WTC11 (cell line): Measurements from ENCODE around the gene MCM6. TPM values are rescaled to one million over a fixed set of nuclear protein-coding genes. Genes with fewer than 3 reads are reported as not detected.

Experiments used
- ATAC-seq: fragments of 200-7000 bp; cut with Tn5 transposase; 2 replicates; pipeline ENCODE4 v1.10.0; 2021; ENCODE audit warnings: mild to moderate bottlenecking, moderate library complexity
- CTCF ChIA-PET: fragments of 300-600 bp; sonication (Branson Sonifier 250); formaldehyde crosslinking; loops from one replicate; lab custom pipeline; 2021; ENCODE audit warnings: antibody characterized with exemption; lab: Charles Lee
- POLR2A ChIA-PET: fragments of 350-600 bp; sonication (Branson Sonifier 250); formaldehyde crosslinking; loops from one replicate; lab custom pipeline; 2021; ENCODE audit warnings: antibody characterized with exemption; lab: Charles Lee
- DNase-seq: peaks from one replicate; pipeline ENCODE4 v3.0.0; 2021; ENCODE audit warnings: low spot score
- H3K27ac Mint-ChIP-seq: 2 replicates; pipeline ENCODE4 v1.8.0; 2021; ENCODE audit warnings: mixed read lengths
- H3K27me3 Mint-ChIP-seq: 2 replicates; pipeline ENCODE4 v1.8.0; 2021; ENCODE audit warnings: low read depth, mild to moderate bottlenecking, moderate library complexity, mixed read lengths
- H3K36me3 Mint-ChIP-seq: 2 replicates; pipeline ENCODE4 v1.8.0; 2021; ENCODE audit warnings: mixed read lengths
- H3K4me1 Mint-ChIP-seq: 2 replicates; pipeline ENCODE4 v1.8.0; 2022; ENCODE audit warnings: mixed read lengths
- H3K4me3 Mint-ChIP-seq: 2 replicates; pipeline ENCODE4 v1.8.0; 2021; ENCODE audit warnings: mild to moderate bottlenecking, moderate library complexity, mixed read lengths
- H3K9me3 Mint-ChIP-seq: 2 replicates; pipeline ENCODE4 v1.8.0; 2021; ENCODE audit warnings: mixed read lengths
- CBFB ChIP-seq: sonication (generic); formaldehyde crosslinking; IDR thresholded peaks from 2 replicates; pipeline ENCODE4 v1.8.1; 2022; ENCODE audit warnings: mild to moderate bottlenecking, low read depth, missing genetic modification reagents
- CTCF ChIP-seq: fragments of 200-600 bp; IDR thresholded peaks from 2 replicates; pipeline ENCODE4 v1.8.0; 2022; ENCODE audit warnings: antibody characterized with exemption
- FOXP4 ChIP-seq: sonication (generic); formaldehyde crosslinking; IDR thresholded peaks from 2 replicates; pipeline ENCODE4 v1.8.0; 2022; ENCODE audit warnings: mild to moderate bottlenecking, missing genetic modification reagents
- GABPB1 ChIP-seq: sonication (generic); formaldehyde crosslinking; IDR thresholded peaks from 2 replicates; pipeline ENCODE4 v1.8.1; 2023; ENCODE audit warnings: mild to moderate bottlenecking, missing genetic modification reagents
- GRHL2 ChIP-seq: fragments of 250-450 bp; sonication (Bioruptor Pico); IDR thresholded peaks from 2 replicates; pipeline ENCODE4 v1.8.0; 2022; ENCODE audit warnings: mild to moderate bottlenecking, moderate library complexity; ENCODE audit not compliant: insufficient replicate concordance, severe bottlenecking
- IRF1 ChIP-seq: sonication (generic); formaldehyde crosslinking; IDR thresholded peaks from 2 replicates; pipeline ENCODE4 v1.8.0; 2023; ENCODE audit warnings: missing genetic modification reagents
- MAX ChIP-seq: sonication (generic); formaldehyde crosslinking; IDR thresholded peaks from 2 replicates; pipeline ENCODE4 v1.8.0; 2022; ENCODE audit warnings: mild to moderate bottlenecking, missing genetic modification reagents
- NFE2L1 ChIP-seq: sonication (generic); formaldehyde crosslinking; IDR thresholded peaks from 2 replicates; pipeline ENCODE4 v1.8.1; 2023; ENCODE audit warnings: missing genetic modification reagents
- OVOL2 ChIP-seq: fragments of 250-450 bp; sonication (Bioruptor Pico); IDR thresholded peaks from 2 replicates; pipeline ENCODE4 v1.9.0; 2021; ENCODE audit warnings: mild to moderate bottlenecking, borderline replicate concordance
- SOX15 ChIP-seq: fragments of 250-450 bp; sonication (Bioruptor Pico); IDR thresholded peaks from 2 replicates; pipeline ENCODE4 v1.9.0; 2021; ENCODE audit warnings: mild to moderate bottlenecking
- STAT6 ChIP-seq: sonication (generic); formaldehyde crosslinking; conservative IDR thresholded peaks from 2 replicates; pipeline ENCODE4 v1.8.1; 2023; ENCODE audit warnings: mild to moderate bottlenecking, low read depth, missing genetic modification reagents, moderate library complexity
- TEAD4 ChIP-seq: sonication (generic); formaldehyde crosslinking; IDR thresholded peaks from 2 replicates; pipeline ENCODE4 v1.8.0; 2022; ENCODE audit warnings: mild to moderate bottlenecking, missing genetic modification reagents
- ZNF138 ChIP-seq: sonication (generic); formaldehyde crosslinking; conservative IDR thresholded peaks from 2 replicates; pipeline ENCODE4 v1.8.1; 2022; ENCODE audit warnings: mild to moderate bottlenecking, moderate library complexity, missing genetic modification reagents
- ZNF317 ChIP-seq: sonication (generic); formaldehyde crosslinking; IDR thresholded peaks from 2 replicates; pipeline ENCODE4 v1.8.1; 2023; ENCODE audit warnings: low read depth, mild to moderate bottlenecking, moderate library complexity, missing genetic modification reagents, borderline replicate concordance
- ZNF532 ChIP-seq: fragments of 250-450 bp; sonication (Bioruptor Pico); IDR thresholded peaks from 2 replicates; pipeline ENCODE4 v1.9.0; 2021; ENCODE audit warnings: mild to moderate bottlenecking, borderline replicate concordance
- total RNA-seq: library from RNA; stranded (reverse); gene quantifications from 3 replicates; pipeline ENCODE4 v1.2.3, GENCODE V29; 2021

MCM6 gene
- total RNA-seq, 1 experiment from 2014 or later, result 107 TPM

GRCh38 chr2:135862718-135863117 is 13.5 kb downstream of the MCM6 start:
- Mint-ChIP-seq H3K4me3 (no peak overlapping the region), H3K27me3 (no peaks in the 10 kb centered on the region), H3K27ac (no peak overlapping the region), H3K36me3 (peaks cover 81% of the 10 kb centered on the region), H3K9me3 (no peaks in the 10 kb centered on the region), H3K4me1 (no peaks in the 10 kb centered on the region)
- DNase-seq (no peak), ATAC-seq (no peak)
- ChIA-PET CTCF (no interaction called here), POLR2A (no interaction called here)
- no peak for TF ChIP-seq ZNF138 (CRISPR knock-in tag)
- no peak for TF ChIP-seq CTCF
- no peak for TF ChIP-seq NFE2L1 (CRISPR knock-in tag)
- no peak for TF ChIP-seq MAX (CRISPR knock-in tag)

- ChIA-PET CTCF (no interaction called here), POLR2A (no interaction called here)
- H3K4me3 Mint-ChIP-seq, result no peak overlapping the region
- no peaks in the 10 kb centered on the region for H3K27me3 Mint-ChIP-seq
- H3K4me1 Mint-ChIP-seq, result no peaks in the 10 kb centered on the region
- ATAC-seq, result no peak
- H3K36me3 Mint-ChIP-seq, result peaks cover 78% of the 10 kb centered on the region
- TF ChIP-seq IRF1 (no peak), STAT6 (CRISPR knock-in tag) (no peak), ZNF532 (CRISPR knock-in tag) (no peak), ZNF317 (CRISPR knock-in tag) (no peak), GRHL2 (CRISPR knock-in tag) (no peak), TEAD4 (CRISPR knock-in tag) (no peak), FOXP4 (no peak), GABPB1 (CRISPR knock-in tag) (no peak), SOX15 (CRISPR knock-in tag) (no peak), OVOL2 (no peak), CBFB (CRISPR knock-in tag) (no peak)
- no peak for DNase-seq
- no peaks in the 10 kb centered on the region for H3K9me3 Mint-ChIP-seq
- no peak overlapping the region for H3K27ac Mint-ChIP-seq
Observed at GRCh38 chr2:135853401-135853800, 22.8 kb downstream of the MCM6 start.
